Breast epithelium (tissue), 3 donors: Measurements from ENCODE around the gene RAET1E.

Experiments
- POLR2A ChIP-seq: fragments of 450-650 bp; IDR thresholded peaks from one replicate; pipeline ENCODE4 v1.6.1; 2016; ENCODE audit warnings: antibody characterized with exemption, mild to moderate bottlenecking, moderate library complexity
- POLR2AphosphoS5 ChIP-seq, 3 donors: sonication (generic); formaldehyde crosslinking; IDR thresholded peaks; one replicate each; pipeline ENCODE4 v1.6.1; 2017; ENCODE audit warnings: antibody characterized with exemption in 3 of 3
- TF ChIP-seq, protein P1 (sequence below), 3 donors: fragments of 450-650 bp; IDR thresholded peaks; one replicate each; pipeline ENCODE4 v1.5.1; 2016 to 2017; ENCODE audit warnings: antibody characterized with exemption in 3 of 3, mild to moderate bottlenecking in 3 of 3, moderate library complexity in 3 of 3

- TF ChIP-seq POLR2A (no peak), POLR2AphosphoS5 (IDR thresholded peaks at IDR 0.05) (no peak)
- TF ChIP-seq, protein P1, sequence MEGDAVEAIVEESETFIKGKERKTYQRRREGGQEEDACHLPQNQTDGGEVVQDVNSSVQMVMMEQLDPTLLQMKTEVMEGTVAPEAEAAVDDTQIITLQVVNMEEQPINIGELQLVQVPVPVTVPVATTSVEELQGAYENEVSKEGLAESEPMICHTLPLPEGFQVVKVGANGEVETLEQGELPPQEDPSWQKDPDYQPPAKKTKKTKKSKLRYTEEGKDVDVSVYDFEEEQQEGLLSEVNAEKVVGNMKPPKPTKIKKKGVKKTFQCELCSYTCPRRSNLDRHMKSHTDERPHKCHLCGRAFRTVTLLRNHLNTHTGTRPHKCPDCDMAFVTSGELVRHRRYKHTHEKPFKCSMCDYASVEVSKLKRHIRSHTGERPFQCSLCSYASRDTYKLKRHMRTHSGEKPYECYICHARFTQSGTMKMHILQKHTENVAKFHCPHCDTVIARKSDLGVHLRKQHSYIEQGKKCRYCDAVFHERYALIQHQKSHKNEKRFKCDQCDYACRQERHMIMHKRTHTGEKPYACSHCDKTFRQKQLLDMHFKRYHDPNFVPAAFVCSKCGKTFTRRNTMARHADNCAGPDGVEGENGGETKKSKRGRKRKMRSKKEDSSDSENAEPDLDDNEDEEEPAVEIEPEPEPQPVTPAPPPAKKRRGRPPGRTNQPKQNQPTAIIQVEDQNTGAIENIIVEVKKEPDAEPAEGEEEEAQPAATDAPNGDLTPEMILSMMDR (IDR thresholded peaks at IDR 0.05): no peak
Measured at GRCh38 chr6:149884215-149884614, 13.7 kb downstream of the RAET1E start.
